Heart left ventricle (tissue), 13 donors: ENCODE measurements around the gene DSCAM.

ENCODE experiments used
- POLR2A ChIP-seq, 2 donors: fragments of 450-650 bp; IDR thresholded peaks; one replicate each; pipeline ENCODE4 v1.6.1; 2017; ENCODE audit warnings: antibody characterized with exemption in 2 of 2, mild to moderate bottlenecking in 2 of 2, moderate library complexity in 2 of 2
- TF ChIP-seq, protein P1 (sequence below), 12 donors: fragments of 200-600 bp; sonication (generic) in 4 of 12; IDR thresholded peaks; one replicate each; pipeline versions ENCODE4 v1.5.0 to v1.8.0; 2018 to 2022; ENCODE audit warnings: antibody characterized with exemption in 12 of 12, mild to moderate bottlenecking in 5 of 12
- donor health status: ischemic (EF 13 %, LVEDD 7.1; RV severe dilation, severe dysfunction).
- donor health status: DM: no; HTN: yes; CAD: no.
- donor health status: DM: no; HTN: no; CAD: no.
- donor health status: ischemic (EF 25% LVEDD 6.9; RV normal size, moderate dysfunction).
- donor health status: ischemic (EF 25% LVEDD 5.7; RV mildly dilated, moderate dysfunction).
- donor health status: ischemic (EF 35%, LVEDD 5.7; RV mildly dilated, moderate dysfunction).
- donor health status: nonischemic (EF 11% LVEDD 7.7; RV severe dilation, severe dysfunction).
- donor health status: DM: yes; HTN: yes; CAD: no.
- donor health status: PGD.
- donor health status: ischemic (EF 29% LVEDD 5.4; RV normal size, mild dysfunction).
- donor health status: nonischemic (EF 23%, LVEDD 6.1; RV moderate dilation, normal function).

DNA sequence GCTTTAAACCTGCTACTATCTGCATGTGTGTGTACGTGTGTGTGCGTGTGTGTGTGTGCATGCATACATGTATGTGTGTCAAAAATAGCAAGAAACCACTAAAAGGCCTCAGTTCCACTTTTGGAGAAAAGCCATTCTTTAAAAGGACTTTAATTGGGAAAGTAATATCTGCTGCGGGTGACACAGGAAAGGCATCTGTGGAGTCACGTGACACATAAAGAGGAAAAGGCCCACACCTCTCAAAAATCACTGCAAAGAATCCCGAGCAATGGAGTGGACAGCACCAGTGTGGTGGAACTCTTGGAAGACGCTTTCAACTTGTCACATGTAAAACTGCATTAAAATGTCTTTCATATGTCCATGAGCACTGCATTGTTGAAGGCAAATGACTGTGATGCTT is 63.6 kb downstream of the DSCAM start:
- TF ChIP-seq, protein P1, sequence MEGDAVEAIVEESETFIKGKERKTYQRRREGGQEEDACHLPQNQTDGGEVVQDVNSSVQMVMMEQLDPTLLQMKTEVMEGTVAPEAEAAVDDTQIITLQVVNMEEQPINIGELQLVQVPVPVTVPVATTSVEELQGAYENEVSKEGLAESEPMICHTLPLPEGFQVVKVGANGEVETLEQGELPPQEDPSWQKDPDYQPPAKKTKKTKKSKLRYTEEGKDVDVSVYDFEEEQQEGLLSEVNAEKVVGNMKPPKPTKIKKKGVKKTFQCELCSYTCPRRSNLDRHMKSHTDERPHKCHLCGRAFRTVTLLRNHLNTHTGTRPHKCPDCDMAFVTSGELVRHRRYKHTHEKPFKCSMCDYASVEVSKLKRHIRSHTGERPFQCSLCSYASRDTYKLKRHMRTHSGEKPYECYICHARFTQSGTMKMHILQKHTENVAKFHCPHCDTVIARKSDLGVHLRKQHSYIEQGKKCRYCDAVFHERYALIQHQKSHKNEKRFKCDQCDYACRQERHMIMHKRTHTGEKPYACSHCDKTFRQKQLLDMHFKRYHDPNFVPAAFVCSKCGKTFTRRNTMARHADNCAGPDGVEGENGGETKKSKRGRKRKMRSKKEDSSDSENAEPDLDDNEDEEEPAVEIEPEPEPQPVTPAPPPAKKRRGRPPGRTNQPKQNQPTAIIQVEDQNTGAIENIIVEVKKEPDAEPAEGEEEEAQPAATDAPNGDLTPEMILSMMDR (IDR thresholded peaks at IDR 0.05), result no peak
- TF ChIP-seq POLR2A (IDR thresholded peaks at IDR 0.05), result no peak
